ENCODE measurements around the gene DYSF. TPM values are rescaled to one million over a fixed set of nuclear protein-coding genes. Genes with fewer than 3 reads are reported as not detected.

Gene DYSF
- total RNA-seq, 1 experiment from 2014 or later, result 5.5 TPM

DNA sequence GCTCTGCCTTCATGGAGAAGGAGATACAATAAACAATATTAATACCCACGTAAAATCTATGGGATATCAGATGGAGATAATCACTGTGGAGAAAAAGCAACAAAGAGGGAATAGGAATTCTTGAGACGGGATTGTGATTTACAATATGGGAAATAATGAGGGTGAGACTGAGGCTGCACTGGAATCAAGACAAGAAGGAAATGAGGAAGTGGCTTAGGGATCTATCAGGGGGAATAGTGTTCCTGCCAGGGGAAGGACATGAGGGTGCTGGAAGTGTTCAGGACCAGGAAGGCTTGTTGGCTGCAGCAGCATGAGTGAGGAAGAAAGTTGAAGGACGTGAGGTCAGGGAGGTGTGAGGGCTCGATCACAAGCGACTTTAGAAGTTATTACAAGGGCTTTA lies 182.4 kb downstream of the DYSF start:
- no peaks in the 10 kb centered on the region for H3K79me2 ChIP-seq (ENCODE audit: insufficient read depth, low read length)
- H3K27me3 Mint-ChIP-seq (ENCODE audit: low read depth), result no peaks in the 10 kb centered on the region
- H4K8ac ChIP-seq (replicated peaks; ENCODE audit: insufficient read length, low read depth, low read length), result no peak overlapping the region
- no peaks in the 10 kb centered on the region for H3K36me3 Mint-ChIP-seq (ENCODE audit: insufficient read depth in 1 of 3, low read depth in 3 of 3)
- no peak overlapping the region for H3K18ac ChIP-seq (ENCODE audit: insufficient read length, low read depth, low read length)
- no peak overlapping the region for H2AK5ac ChIP-seq (ENCODE audit: insufficient read length, low read length)
- WGBS (ENCODE audit: extremely low coverage, insufficient read length, low lambda C conversion rate), result no CpG with 5 or more reads among the region's 5 CpGs
- no peak overlapping the region for H3T11ph ChIP-seq (ENCODE audit: low read length)
- no peak overlapping the region for H4K91ac ChIP-seq (ENCODE audit: insufficient read length, low read depth, low read length)
- H4K5ac ChIP-seq (ENCODE audit: insufficient read length, low read depth, low read length), result no peak overlapping the region
- H4K20me1 ChIP-seq (ENCODE audit: control insufficient read depth, insufficient read depth, insufficient read length), result no peaks in the 10 kb centered on the region
- no peak overlapping the region for H2BK12ac ChIP-seq (ENCODE audit: insufficient read length, low read depth, low read length)
- H3K14ac ChIP-seq (ENCODE audit: insufficient read depth, low read length), result no peak overlapping the region
- no peaks in the 10 kb centered on the region for H3K9me3 ChIP-seq (ENCODE audit: control insufficient read depth, low read depth, low read length)
- H3K79me1 ChIP-seq (ENCODE audit: insufficient read depth, low read depth, low read length, poor library complexity, severe bottlenecking), result no peaks in the 10 kb centered on the region
- H3K23ac ChIP-seq (ENCODE audit: insufficient read length, low read depth, low read length), result no peak overlapping the region
- no peak for TF ChIP-seq CTCF (conservative IDR thresholded peaks at IDR 0.05)
- no peak overlapping the region for H2BK15ac ChIP-seq (ENCODE audit: low read depth, low read length)
- no peak overlapping the region for H3K27ac ChIP-seq (ENCODE audit: insufficient read length, low read depth, low read length)
- H3K4me1 ChIP-seq (ENCODE audit: insufficient read depth, low read length), result no peaks in the 10 kb centered on the region
- H3K27ac Mint-ChIP-seq, result no peak overlapping the region
- no peak overlapping the region for H2AFZ ChIP-seq (ENCODE audit: low read length)
- H2BK20ac ChIP-seq (ENCODE audit: low read depth, low read length, poor library complexity, severe bottlenecking), result no peak overlapping the region
- no peaks in the 10 kb centered on the region for H3K9me3 Mint-ChIP-seq
- H2BK5ac ChIP-seq (ENCODE audit: insufficient read length, low read length), result no peak overlapping the region
- DNase-seq, result peak; percentile 9
- no peak overlapping the region for H3K4ac ChIP-seq (ENCODE audit: low read depth, low read length)
- H2BK120ac ChIP-seq (ENCODE audit: low read depth, low read length, poor library complexity, severe bottlenecking), result no peak overlapping the region
- no peak overlapping the region for H3K56ac ChIP-seq (ENCODE audit: insufficient read length, low read depth, low read length)
- peaks cover 8 to 10% of the 10 kb centered on the region in 2 experiments for H3K4me1 Mint-ChIP-seq
- H3K4me2 ChIP-seq (ENCODE audit: insufficient read depth, insufficient read length, low read length), result no peak overlapping the region
- H3K4me3 Mint-ChIP-seq, result no peak overlapping the region
- no peaks in the 10 kb centered on the region for H3K27me3 ChIP-seq (ENCODE audit: insufficient read depth, low read length)
- no peak overlapping the region for H3K9ac ChIP-seq (ENCODE audit: extremely low read depth, insufficient read length, low read length)
- H3K23me2 ChIP-seq (ENCODE audit: insufficient read length, low read depth, low read length, poor library complexity, severe bottlenecking), result no peaks in the 10 kb centered on the region

Measured in H9 (cell line).